Esophagus muscularis mucosa (tissue), 4 donors: ENCODE measurements around the gene MOCS3. TPM values are rescaled to one million over a fixed set of nuclear protein-coding genes. Genes with fewer than 3 reads are reported as not detected.
A peak's percentile ranks its signal among the peaks of the same experiment; 100 is the strongest.

ENCODE experiments used
- DNase-seq: peaks from one replicate; pipeline ENCODE4 v3.0.0-alpha.2; 2017; ENCODE audit errors: extremely low spot score
- H3K27ac ChIP-seq, 4 donors: fragments of 200-600 bp; sonication (generic); replicated peaks in 1 of 4; 1 replicate in 3 of 4; 2 replicates in 1 of 4; pipeline ENCODE4 v1.5.1; 2016 to 2019; ENCODE audit warnings: mild to moderate bottlenecking in 1 of 4
- H3K27me3 ChIP-seq, 4 donors: fragments of 200-600 bp; sonication (generic); one replicate each; pipeline versions ENCODE4 v1.5.1 to v1.6.0; 2016 to 2019
- H3K36me3 ChIP-seq, 4 donors: fragments of 200-600 bp; sonication (generic); one replicate each; pipeline ENCODE4 v1.5.1; 2016 to 2019
- H3K4me1 ChIP-seq, 4 donors: fragments of 200-600 bp; sonication (generic); one replicate each; pipeline ENCODE4 v1.5.1; 2016 to 2019
- H3K4me3 ChIP-seq, 4 donors: fragments of 200-600 bp; sonication (generic); 1 replicate in 2 of 4; 2 replicates in 2 of 4; pipeline ENCODE4 v1.5.1; 2016 to 2019; ENCODE audit warnings: mild to moderate bottlenecking in 4 of 4, moderate library complexity in 1 of 4
- H3K9me3 ChIP-seq, 4 donors: fragments of 200-600 bp; sonication (generic); 1 replicate in 3 of 4; 2 replicates in 1 of 4; pipeline ENCODE4 v1.5.1; 2016 to 2019
- CTCF ChIP-seq, 3 experiments: fragments of 200-600 bp in 2 of 3; fragments of 450-650 bp in 1 of 3; sonication (generic) in 2 of 3; IDR thresholded peaks; one replicate each; pipeline ENCODE4 v1.5.1; 2017 to 2019; ENCODE audit warnings: antibody characterized with exemption in 3 of 3, mild to moderate bottlenecking in 2 of 3, moderate library complexity in 1 of 3
- EP300 ChIP-seq: sonication (generic); formaldehyde crosslinking; IDR thresholded peaks from one replicate; pipeline ENCODE4 v1.6.1; 2017; ENCODE audit warnings: antibody characterized with exemption
- POLR2A ChIP-seq: fragments of 450-650 bp; IDR thresholded peaks from one replicate; pipeline ENCODE4 v1.6.1; 2017; ENCODE audit warnings: antibody characterized with exemption, moderate library complexity, mild to moderate bottlenecking, low read depth
- POLR2AphosphoS5 ChIP-seq, 2 donors: sonication (generic); formaldehyde crosslinking; IDR thresholded peaks; one replicate each; pipeline ENCODE4 v1.6.1; 2017; ENCODE audit warnings: antibody characterized with exemption in 2 of 2
- WGBS: methylation state at CpG from one replicate; pipeline ENCODE4 v1.1.5; 2018; 5-methylcytosine and 5-hydroxymethylcytosine counted together
- intact Hi-C: fragments of 100-400 bp; cut with DNase I; formaldehyde crosslinking; loops from one replicate; pipeline ENCODE4 v1.15.1; 2023
- total RNA-seq, 4 donors: library from RNA; depleted of rRNA; stranded (reverse); fragments of >200 nt; gene quantifications; one replicate each; pipeline versions ENCODE4 v1.1.0 to v1.2.1, GENCODE V29; 2016

Gene MOCS3
- total RNA-seq, 4 donors from 2014 or later = 2.9 to 6.2 (median 4.2) TPM

DNA sequence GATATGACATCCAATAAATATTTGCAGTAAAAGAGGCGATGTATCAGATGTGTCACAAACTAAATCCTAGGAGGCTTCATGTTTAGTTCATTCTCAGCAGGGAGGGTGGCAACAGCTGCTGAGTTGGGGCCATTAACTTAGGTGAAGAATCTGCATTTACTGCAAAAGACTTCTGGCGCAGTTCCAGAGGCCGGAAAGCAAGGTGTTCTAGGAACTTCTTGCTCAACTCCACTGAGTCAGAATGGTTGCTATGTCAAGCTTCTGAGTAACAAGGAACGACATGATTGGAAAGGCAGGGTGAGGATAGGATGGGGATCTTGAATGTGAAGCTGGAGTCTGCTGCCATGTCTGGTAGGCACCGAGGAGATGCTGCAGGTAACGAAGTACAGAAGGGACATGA lies 39.1 kb upstream of the MOCS3 start:
- intact Hi-C loops = no loop called here
- peak overlapping the region in 3 of 4 donors; percentile 22 to 29 (median 24) for H3K27ac ChIP-seq
- DNase-seq = no peak
- H3K4me1 ChIP-seq = peaks cover 63 to 99% (median 93%) of the 10 kb centered on the region in 4 donors
- no peak for TF ChIP-seq CTCF (IDR thresholded peaks at IDR 0.05)
- TF ChIP-seq POLR2AphosphoS5 (IDR thresholded peaks at IDR 0.05) = peak in 1 of 2 donors; percentile 64
- H3K36me3 ChIP-seq = peaks cover 0 to 8% (median 3%) of the 10 kb centered on the region in 4 donors
- WGBS = 68% methylated on average over 6 of the region's 6 CpGs
- H3K9me3 ChIP-seq = no peaks in the 10 kb centered on the region
- no peaks in the 10 kb centered on the region for H3K27me3 ChIP-seq
- no peak overlapping the region for H3K4me3 ChIP-seq

GRCh38 chr20:50920997-50921396 lies 37.6 kb upstream of the MOCS3 start:
- Histone ChIP-seq H3K36me3 (peaks cover 0 to 8% (median 3%) of the 10 kb centered on the region in 4 donors), H3K4me3 (no peak overlapping the region), H3K27me3 (no peaks in the 10 kb centered on the region), H3K9me3 (no peaks in the 10 kb centered on the region), H3K27ac (peak overlapping the region in 3 of 4 donors; percentile 2 to 15 (median 3)), H3K4me1 (peaks cover 60 to 99% (median 95%) of the 10 kb centered on the region in 4 donors)
- TF ChIP-seq CTCF (IDR thresholded peaks at IDR 0.05) (no peak), EP300 (no peak), POLR2AphosphoS5 (IDR thresholded peaks at IDR 0.05) (no peak), POLR2A (no peak)
- DNase-seq = no peak
- intact Hi-C loops = no loop called here

- Histone ChIP-seq H3K36me3 (peaks cover 0 to 8% (median 3%) of the 10 kb centered on the region in 4 donors), H3K9me3 (no peaks in the 10 kb centered on the region), H3K27me3 (no peaks in the 10 kb centered on the region), H3K4me1 (peaks cover 54 to 99% (median 95%) of the 10 kb centered on the region in 4 donors), H3K4me3 (no peak overlapping the region), H3K27ac (peak overlapping the region in 2 of 4 donors; percentile 3 to 15)
- DNase-seq = no peak
- intact Hi-C loops = no loop called here
- WGBS = 73% methylated on average over 8 of the region's 8 CpGs
- TF ChIP-seq CTCF (IDR thresholded peaks at IDR 0.05) (no peak), POLR2A (no peak), POLR2AphosphoS5 (IDR thresholded peaks at IDR 0.05) (no peak), EP300 (no peak)
These were observed 36.7 kb upstream of the MOCS3 start for GRCh38 chr20:50921803-50922501.

DNA sequence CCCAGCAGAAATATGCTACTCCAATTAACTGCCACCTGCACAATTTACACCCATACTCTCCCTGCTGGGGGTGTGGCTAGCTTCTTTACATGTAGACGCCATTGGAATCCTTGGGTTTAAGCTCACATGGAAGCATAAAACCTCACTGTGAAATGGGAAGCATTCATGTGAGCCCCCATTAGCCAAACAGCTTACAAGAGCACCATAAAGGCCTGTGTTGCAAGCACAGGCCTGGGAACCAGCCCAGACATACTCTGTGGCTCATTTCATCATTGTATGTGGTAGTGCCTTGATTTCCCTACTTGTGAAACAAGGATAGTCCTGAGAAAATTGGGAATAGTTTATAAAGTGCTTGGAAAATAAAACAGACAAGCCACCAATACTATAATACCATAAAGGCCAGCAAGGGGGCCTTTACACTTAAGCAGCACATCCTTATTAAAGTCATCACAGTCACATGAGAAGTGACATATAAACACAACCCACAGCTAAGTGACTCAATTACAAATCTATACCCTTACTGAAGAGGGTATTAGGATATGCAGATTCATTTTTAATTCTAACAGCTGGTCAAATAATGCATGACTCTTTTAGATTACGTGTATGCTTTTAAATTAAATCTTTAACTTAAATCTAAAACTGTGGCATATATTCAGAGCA lies 34.2 kb upstream of the MOCS3 start:
- no peak overlapping the region for H3K4me3 ChIP-seq
- H3K27me3 ChIP-seq = no peaks in the 10 kb centered on the region
- H3K27ac ChIP-seq = no peak overlapping the region
- DNase-seq = no peak
- no peak for TF ChIP-seq CTCF (IDR thresholded peaks at IDR 0.05)
- TF ChIP-seq POLR2AphosphoS5 (IDR thresholded peaks at IDR 0.05) = no peak
- TF ChIP-seq POLR2A = no peak
- TF ChIP-seq EP300 = no peak
- no peaks in the 10 kb centered on the region for H3K9me3 ChIP-seq
- intact Hi-C loops = no loop called here
- H3K36me3 ChIP-seq = peaks cover 0 to 21% (median 3%) of the 10 kb centered on the region in 4 donors
- WGBS = 44% methylated on average over 2 of the region's 2 CpGs
- peaks cover 60 to 99% (median 97%) of the 10 kb centered on the region in 4 donors for H3K4me1 ChIP-seq
